H54 (cell line): ENCODE data around the gene SDHAF2.

ENCODE experiments used
- DNase-seq: peaks from one replicate; pipeline ENCODE4 v3.0.0; 2011; ENCODE audit warnings: low spot score, mixed read lengths; ENCODE audit not compliant: insufficient read length
- FAIRE-seq: peaks from 3 replicates; lab custom pipeline; 2011; peaks lifted over from hg19 to GRCh38; lab: Jason Lieb, UNC
- POLR2A ChIP-seq: IDR thresholded peaks from 2 replicates; pipeline ENCODE4 v1.6.1; 2011; ENCODE audit warnings: low read depth, mild to moderate bottlenecking, low read length

SDHAF2 gene

DNA sequence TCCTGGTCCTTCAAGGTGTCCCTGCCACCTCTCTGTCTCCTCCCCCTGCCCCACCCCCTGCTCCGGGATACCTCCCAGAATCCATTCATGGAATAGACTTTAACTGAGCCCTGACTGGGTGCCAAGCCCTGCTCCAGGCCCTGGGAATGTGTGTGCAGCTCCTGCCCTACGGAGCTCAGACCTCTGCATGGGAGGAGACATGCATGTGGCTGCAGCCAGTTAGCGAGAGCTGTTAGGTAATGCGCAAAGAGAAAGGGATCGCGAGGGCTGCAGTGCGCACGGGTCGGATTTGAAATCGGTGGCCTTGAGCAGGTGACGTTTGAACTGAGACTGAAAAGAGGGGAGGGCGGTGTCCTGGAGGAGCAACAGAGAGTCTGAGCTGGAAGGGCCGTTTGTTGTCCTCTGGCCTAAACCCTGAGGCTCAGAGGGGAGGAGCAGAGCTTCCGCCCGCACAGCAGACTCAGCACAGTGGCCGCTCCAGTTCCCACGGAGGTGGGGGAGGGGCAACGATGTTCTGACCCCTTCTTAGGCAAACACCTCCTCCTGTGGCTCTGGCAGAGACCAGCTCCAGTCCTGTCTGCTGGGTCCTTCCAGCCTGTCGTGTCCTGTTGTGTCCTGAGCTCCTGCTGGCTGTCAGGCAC, 58.8 kb downstream of the SDHAF2 start:
- FAIRE-seq (no peak), DNase-seq (no peak)
- no peak for TF ChIP-seq POLR2A

DNA sequence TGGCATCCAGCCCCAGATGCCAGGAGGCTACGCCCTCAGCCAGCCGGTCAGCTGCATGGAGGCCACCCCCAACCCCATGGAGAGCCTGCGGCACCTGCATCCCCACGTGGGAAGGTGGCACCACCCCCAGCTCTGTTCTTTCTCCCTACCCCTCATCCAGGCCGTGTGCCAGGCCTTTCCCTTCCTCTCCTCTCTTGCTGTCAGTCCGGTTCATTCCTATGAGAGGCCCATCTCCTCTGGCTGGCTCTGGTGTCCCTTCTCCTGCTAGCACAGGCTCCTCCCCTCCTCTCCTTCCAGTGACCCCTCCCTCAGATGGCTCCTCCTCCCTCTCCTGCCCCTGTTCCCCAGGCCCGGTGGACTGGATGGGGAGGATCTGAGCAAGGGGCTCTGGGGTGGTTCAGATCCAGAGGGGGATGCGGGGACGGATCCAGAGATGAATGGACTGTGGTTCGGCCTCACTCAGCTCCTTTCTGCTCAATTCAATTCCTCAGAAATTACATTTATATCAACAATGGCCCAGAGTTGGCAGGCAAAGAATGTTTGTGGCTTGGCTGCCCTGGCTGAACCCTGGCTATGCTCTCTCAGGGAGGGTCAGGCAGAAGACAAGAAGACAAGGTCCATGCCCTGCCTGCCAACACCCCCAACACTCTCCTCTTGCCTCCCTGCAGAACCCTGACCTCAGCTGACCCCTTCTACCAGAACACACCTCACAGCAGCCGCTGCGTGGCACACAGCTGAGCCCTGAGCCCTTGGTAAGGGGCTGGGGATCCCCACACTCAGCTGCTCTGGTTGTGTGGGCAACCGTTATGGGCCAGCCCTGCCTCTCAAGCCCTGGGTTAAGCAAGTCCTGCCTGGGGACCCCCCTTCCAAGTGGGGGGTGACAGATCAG, 60.2 kb downstream of the SDHAF2 start:
- FAIRE-seq (no peak), DNase-seq (no peak)
- TF ChIP-seq POLR2A = no peak

DNA sequence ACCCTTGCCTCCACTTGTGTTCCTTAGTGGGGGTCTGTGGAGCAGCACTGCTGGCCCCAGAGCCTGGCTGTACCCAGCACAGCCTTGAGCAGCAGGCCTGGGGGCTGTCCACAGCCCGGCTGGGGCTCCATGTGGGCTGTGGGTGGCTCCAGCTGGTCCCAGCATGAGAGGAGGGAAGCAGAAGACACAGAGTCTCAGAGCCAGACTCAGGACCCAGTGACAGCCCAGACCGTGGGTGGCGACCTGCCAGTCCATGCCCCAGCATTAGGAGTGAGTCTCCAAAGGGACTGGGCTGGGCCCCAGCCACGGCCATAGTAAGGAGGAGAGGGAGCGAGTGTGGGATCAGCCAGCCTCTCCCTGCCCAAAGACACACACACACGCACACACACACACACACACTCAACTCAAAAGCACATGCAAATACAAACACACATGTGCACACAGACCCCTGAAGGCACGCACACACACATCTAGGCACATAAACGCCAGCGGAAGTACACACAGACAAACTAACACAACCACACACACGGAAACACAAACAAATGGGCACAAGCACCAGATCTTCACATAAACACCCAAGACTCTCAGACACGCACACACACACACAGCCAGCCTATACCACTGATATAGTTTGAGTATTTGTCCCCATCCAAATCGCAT, 61.9 kb downstream of the SDHAF2 start:
- no peak for TF ChIP-seq POLR2A
- no peak for FAIRE-seq
- DNase-seq = no peak

DNA sequence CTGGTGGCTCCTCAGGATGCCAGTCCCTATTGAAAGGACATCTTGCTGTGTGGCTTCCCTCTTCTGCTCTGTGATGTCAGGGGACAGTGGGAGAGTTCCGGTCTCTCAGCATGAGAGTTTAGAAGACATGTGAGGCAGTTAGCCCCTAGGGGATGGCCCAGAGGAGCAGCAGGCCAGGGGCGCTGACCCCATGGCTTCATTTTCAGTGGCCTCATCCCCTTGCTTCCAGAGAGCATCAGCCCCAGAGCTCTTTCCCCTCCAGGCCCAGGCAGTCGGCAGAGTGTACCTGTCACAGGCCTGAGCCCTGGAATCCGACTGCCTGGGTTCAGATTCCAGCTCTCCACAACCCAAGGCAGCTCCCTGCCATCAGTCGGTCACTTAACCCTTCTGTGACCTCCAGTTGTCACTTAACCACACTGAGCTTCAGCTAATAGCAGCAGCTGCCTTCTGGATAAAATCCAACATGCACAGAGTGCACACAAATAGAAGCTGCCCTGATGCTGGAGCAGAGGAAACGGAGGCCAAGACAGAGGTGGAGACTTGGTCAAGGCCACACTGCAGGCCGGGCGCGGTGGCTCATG, 64.5 kb downstream of the SDHAF2 start:
- DNase-seq = no peak
- TF ChIP-seq POLR2A = no peak
- no peak for FAIRE-seq

DNA sequence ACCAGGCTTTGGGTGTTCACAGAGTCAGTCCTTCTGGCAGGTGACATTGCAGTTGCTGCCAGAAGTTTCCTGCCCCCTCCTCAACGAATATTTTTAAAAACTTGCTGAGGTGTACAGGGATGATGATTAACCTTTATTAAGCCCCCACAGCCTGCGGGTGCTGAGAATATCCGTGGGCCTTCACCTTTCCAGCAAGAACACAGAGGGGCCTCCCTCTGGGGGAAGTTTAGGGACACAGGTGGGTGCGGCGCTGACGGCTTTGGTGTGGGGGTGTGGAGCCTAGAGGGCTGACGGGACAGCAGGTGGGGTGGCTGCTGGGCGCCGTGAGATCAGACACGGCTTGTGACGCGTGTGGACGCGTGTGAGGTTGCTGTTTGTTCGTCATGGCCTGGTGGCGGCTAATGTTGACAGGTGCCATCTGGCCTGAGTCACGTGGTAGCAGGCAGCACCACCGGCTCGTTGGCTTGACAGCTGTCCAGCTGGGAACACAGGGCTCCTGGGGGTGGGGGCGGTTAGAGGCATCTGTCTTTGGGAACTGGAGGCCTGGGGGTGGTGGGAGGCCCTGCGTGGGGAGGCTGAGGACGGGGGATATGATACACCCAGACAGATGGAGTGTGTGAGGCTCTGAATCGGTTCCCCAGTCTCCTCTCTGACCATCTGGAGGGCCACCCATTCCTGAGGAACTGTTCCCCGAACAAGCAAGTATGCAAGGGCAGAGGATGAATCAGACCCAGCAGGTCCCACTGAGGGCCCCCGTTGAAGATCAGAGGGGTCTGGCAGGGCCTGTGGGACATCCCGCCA, 66.1 kb downstream of the SDHAF2 start:
- TF ChIP-seq POLR2A = no peak
- FAIRE-seq = no peak
- no peak for DNase-seq
